OCI-LY7 (cell line): ENCODE results near the gene SLC29A3.

Experiments
- EZH2phosphoT487 ChIP-seq: fragments of 200-600 bp; sonication (generic); IDR thresholded peaks from 2 replicates; pipeline ENCODE4 v1.6.1; 2018; ENCODE audit warnings: low read depth, borderline replicate concordance, mild to moderate bottlenecking, mixed run types, antibody characterized with exemption, low read length, moderate library complexity, mixed read lengths
- TF ChIP-seq, protein P1 (sequence below): fragments of 200-600 bp; sonication (generic); conservative IDR thresholded peaks from 2 replicates; pipeline ENCODE4 v1.5.1; 2014; ENCODE audit warnings: mild to moderate bottlenecking, antibody characterized with exemption, low read length, moderate library complexity, mixed read lengths

DNA sequence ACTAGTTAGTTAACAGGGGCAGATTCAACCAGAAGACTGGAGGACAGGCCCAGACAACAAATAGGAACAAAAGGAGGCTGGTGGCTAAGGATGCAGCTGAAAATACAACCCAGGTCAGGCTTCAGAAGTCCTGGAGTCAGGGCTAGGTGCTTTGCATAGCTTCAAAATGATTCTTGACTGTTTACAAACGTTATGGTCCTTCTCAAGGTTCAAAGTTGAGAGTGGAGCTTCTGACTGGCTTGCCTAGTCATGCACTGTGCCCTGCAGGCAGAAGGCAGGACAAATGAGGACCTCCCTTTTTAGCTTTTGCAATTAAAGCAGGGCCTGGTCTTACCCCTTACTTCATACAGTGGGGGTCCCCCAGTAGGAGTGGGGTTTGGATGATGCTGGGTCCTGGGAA is 73.2 kb downstream of the SLC29A3 start:
- TF ChIP-seq EZH2phosphoT487: no peak
- TF ChIP-seq, protein P1, sequence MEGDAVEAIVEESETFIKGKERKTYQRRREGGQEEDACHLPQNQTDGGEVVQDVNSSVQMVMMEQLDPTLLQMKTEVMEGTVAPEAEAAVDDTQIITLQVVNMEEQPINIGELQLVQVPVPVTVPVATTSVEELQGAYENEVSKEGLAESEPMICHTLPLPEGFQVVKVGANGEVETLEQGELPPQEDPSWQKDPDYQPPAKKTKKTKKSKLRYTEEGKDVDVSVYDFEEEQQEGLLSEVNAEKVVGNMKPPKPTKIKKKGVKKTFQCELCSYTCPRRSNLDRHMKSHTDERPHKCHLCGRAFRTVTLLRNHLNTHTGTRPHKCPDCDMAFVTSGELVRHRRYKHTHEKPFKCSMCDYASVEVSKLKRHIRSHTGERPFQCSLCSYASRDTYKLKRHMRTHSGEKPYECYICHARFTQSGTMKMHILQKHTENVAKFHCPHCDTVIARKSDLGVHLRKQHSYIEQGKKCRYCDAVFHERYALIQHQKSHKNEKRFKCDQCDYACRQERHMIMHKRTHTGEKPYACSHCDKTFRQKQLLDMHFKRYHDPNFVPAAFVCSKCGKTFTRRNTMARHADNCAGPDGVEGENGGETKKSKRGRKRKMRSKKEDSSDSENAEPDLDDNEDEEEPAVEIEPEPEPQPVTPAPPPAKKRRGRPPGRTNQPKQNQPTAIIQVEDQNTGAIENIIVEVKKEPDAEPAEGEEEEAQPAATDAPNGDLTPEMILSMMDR: no peak
